GM12864 (cell line): ENCODE results near the gene EPN3.

Experiments
- DNase-seq: peaks from one replicate; pipeline ENCODE4 v3.0.0-alpha.2; 2011; ENCODE audit warnings: low read depth
- H3K4me3 ChIP-seq: 2 replicates; pipeline ENCODE4 v1.5.1; 2011; ENCODE audit warnings: mild to moderate bottlenecking, low read depth, low read length, control low read depth
- CTCF ChIP-seq: IDR thresholded peaks from 2 replicates; pipeline ENCODE4 v1.5.1; 2011; ENCODE audit warnings: low read depth, mild to moderate bottlenecking, moderate library complexity, low read length, control low read depth, inconsistent platforms; ENCODE audit errors: missing control alignments

The EPN3 gene

GRCh38 chr17:50590946-50591737, 58.6 kb downstream of the EPN3 start:
- no peak overlapping the region for H3K4me3 ChIP-seq
- DNase-seq: no peak
- no peak for TF ChIP-seq CTCF

- no peak for TF ChIP-seq CTCF
- no peak for DNase-seq
- H3K4me3 ChIP-seq: no peak overlapping the region
These were observed 60.8 kb downstream of the EPN3 start for GRCh38 chr17:50593321-50593720.
